Spleen (tissue), 3 donors: ENCODE measurements around the gene UTP11.

Source experiments
- POLR2A ChIP-seq, 3 donors: fragments of 450-650 bp; IDR thresholded peaks; one replicate each; pipeline ENCODE4 v1.5.1; 2017; ENCODE audit warnings: antibody characterized with exemption in 3 of 3, mild to moderate bottlenecking in 1 of 3
- POLR2AphosphoS5 ChIP-seq, 3 donors: sonication (generic); formaldehyde crosslinking; IDR thresholded peaks; one replicate each; pipeline ENCODE4 v1.5.1; 2017; ENCODE audit warnings: antibody characterized with exemption in 3 of 3

GRCh38 chr1:37965301-37965700 lies 47.2 kb upstream of the UTP11 start:
- TF ChIP-seq POLR2AphosphoS5 (IDR thresholded peaks at IDR 0.05) (no peak), POLR2A (IDR thresholded peaks at IDR 0.05) (no peak)
